MM.1S (cell line): Measurements from ENCODE around the gene TTF2.

ENCODE experiments used
- DNase-seq: peaks from one replicate; pipeline ENCODE4 v3.0.0-alpha.2; 2015
- H2AFZ ChIP-seq: fragments of 300-600 bp; sonication (generic); 2 replicates; pipeline ENCODE4 v1.6.0; 2016; ENCODE audit warnings: antibody characterized with exemption, low read length
- H3F3A ChIP-seq: fragments of 300-600 bp; sonication (generic); 2 replicates; pipeline ENCODE4 v1.6.1; 2016; ENCODE audit warnings: mild to moderate bottlenecking, antibody characterized with exemption, low read length, moderate library complexity, mixed read lengths; ENCODE audit not compliant: insufficient read depth
- H3K27ac ChIP-seq: fragments of 300-600 bp; sonication (generic); 2 replicates; pipeline ENCODE4 v1.5.1; 2016; ENCODE audit warnings: mild to moderate bottlenecking, low read length
- H3K27me3 ChIP-seq: fragments of 300-600 bp; sonication (generic); replicated peaks from 2 replicates; pipeline ENCODE4 v1.6.0; 2016; ENCODE audit warnings: low read length; ENCODE audit not compliant: insufficient read depth
- H3K36me3 ChIP-seq: fragments of 300-600 bp; sonication (generic); replicated peaks from 2 replicates; pipeline ENCODE4 v1.6.1; 2016; ENCODE audit warnings: mild to moderate bottlenecking, low read length, mixed read lengths; ENCODE audit not compliant: insufficient read depth
- H3K4me1 ChIP-seq: fragments of 300-600 bp; sonication (generic); 2 replicates; pipeline ENCODE4 v1.6.1; 2016; ENCODE audit warnings: low read length, mixed read lengths
- H3K4me2 ChIP-seq: fragments of 300-600 bp; sonication (generic); 2 replicates; pipeline ENCODE4 v1.6.0; 2016; ENCODE audit warnings: low read depth, low read length
- H3K4me3 ChIP-seq: fragments of 300-600 bp; sonication (generic); 2 replicates; pipeline ENCODE4 v1.5.1; 2016; ENCODE audit warnings: low read length, mixed read lengths
- H3K79me2 ChIP-seq: fragments of 300-600 bp; sonication (generic); 2 replicates; pipeline ENCODE4 v1.6.1; 2016; ENCODE audit warnings: mixed run types, low read length, mixed read lengths
- H3K9ac ChIP-seq: fragments of 300-600 bp; sonication (generic); 2 replicates; pipeline ENCODE4 v1.6.1; 2016; ENCODE audit warnings: low read length, mixed read lengths
- H3K9me2 ChIP-seq: fragments of 300-600 bp; sonication (generic); replicated peaks from 2 replicates; pipeline ENCODE4 v1.6.1; 2016; ENCODE audit warnings: mild to moderate bottlenecking, low read length, mixed read lengths; ENCODE audit not compliant: insufficient read depth
- H3K9me3 ChIP-seq: fragments of 300-600 bp; sonication (generic); replicated peaks from 2 replicates; pipeline ENCODE4 v1.6.1; 2016; ENCODE audit warnings: mild to moderate bottlenecking, low read length, mixed read lengths; ENCODE audit not compliant: insufficient read depth
- H4K20me1 ChIP-seq: fragments of 300-600 bp; sonication (generic); 2 replicates; pipeline ENCODE4 v1.6.1; 2016; ENCODE audit warnings: mild to moderate bottlenecking, low read length, moderate library complexity, mixed read lengths; ENCODE audit not compliant: insufficient read depth
- CTCF ChIP-seq: fragments of 300-600 bp; sonication (generic); IDR thresholded peaks from 2 replicates; pipeline ENCODE4 v1.5.1; 2016; ENCODE audit warnings: antibody characterized with exemption, low read length, mixed read lengths
- EZH2 ChIP-seq: fragments of 300-600 bp; sonication (generic); optimal IDR thresholded peaks from 2 replicates; pipeline ENCODE3; 2017; ENCODE audit warnings: low read depth, mild to moderate bottlenecking, antibody characterized with exemption, low read length, mixed read lengths
- EZH2phosphoT487 ChIP-seq: fragments of 300-600 bp; sonication (generic); IDR thresholded peaks from 2 replicates; pipeline ENCODE4 v1.6.1; 2018; ENCODE audit warnings: antibody characterized with exemption, low read length

Gene TTF2

DNA sequence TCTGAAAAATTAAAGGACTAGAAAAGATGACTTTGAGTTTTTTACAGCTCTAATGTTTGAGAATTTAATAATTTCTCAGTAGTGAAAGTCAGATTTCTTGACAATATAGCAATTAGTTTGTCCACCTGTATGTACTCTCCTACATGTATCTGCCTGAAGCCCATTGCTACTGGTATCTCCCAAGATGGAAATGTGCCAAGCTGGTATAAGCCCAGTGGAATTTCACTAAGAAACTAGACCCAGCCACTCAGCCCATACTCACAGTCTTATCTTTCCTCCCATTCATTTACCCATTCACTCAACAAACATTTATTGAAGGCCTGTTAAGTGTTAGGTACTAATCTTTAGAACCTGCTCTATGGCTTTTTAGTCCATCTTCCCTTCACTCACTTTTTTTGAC lies 83.0 kb downstream of the TTF2 start:
- Histone ChIP-seq H2AFZ (no peak overlapping the region), H3K4me2 (no peak overlapping the region)
- TF ChIP-seq EZH2 (no peak), CTCF (no peak), EZH2phosphoT487 (no peak)

GRCh38 chr1:117143871-117144270 lies 83.7 kb downstream of the TTF2 start:
- Histone ChIP-seq H4K20me1 (no peaks in the 10 kb centered on the region), H3K9me3 (no peaks in the 10 kb centered on the region), H3K4me2 (no peak overlapping the region), H3F3A (no peaks in the 10 kb centered on the region), H3K4me1 (no peaks in the 10 kb centered on the region), H3K79me2 (no peaks in the 10 kb centered on the region), H2AFZ (no peak overlapping the region), H3K9ac (no peak overlapping the region), H3K27me3 (no peaks in the 10 kb centered on the region), H3K9me2 (no peaks in the 10 kb centered on the region), H3K4me3 (no peak overlapping the region), H3K36me3 (no peaks in the 10 kb centered on the region), H3K27ac (no peak overlapping the region)
- DNase-seq, result no peak
- TF ChIP-seq CTCF (no peak), EZH2 (no peak), EZH2phosphoT487 (no peak)

More for the DNA sequence above, 83.0 kb downstream of the TTF2 start:
- no peak for DNase-seq
- Histone ChIP-seq H3K79me2 (no peaks in the 10 kb centered on the region), H4K20me1 (no peaks in the 10 kb centered on the region), H3K36me3 (no peaks in the 10 kb centered on the region), H3F3A (no peaks in the 10 kb centered on the region), H3K4me1 (no peaks in the 10 kb centered on the region), H3K9me2 (no peaks in the 10 kb centered on the region), H3K27me3 (no peaks in the 10 kb centered on the region), H3K9ac (no peak overlapping the region), H3K9me3 (no peaks in the 10 kb centered on the region), H3K4me3 (no peak overlapping the region), H3K27ac (no peak overlapping the region)

- TF ChIP-seq CTCF (no peak), EZH2 (no peak), EZH2phosphoT487 (no peak)
- H3K27ac ChIP-seq, result no peak overlapping the region
- no peaks in the 10 kb centered on the region for H3K36me3 ChIP-seq
- H3K4me2 ChIP-seq, result no peak overlapping the region
- H3K4me3 ChIP-seq, result no peak overlapping the region
- no peaks in the 10 kb centered on the region for H3K4me1 ChIP-seq
- H4K20me1 ChIP-seq, result no peaks in the 10 kb centered on the region
- no peaks in the 10 kb centered on the region for H3K9me3 ChIP-seq
- no peak for DNase-seq
- H3K79me2 ChIP-seq, result no peaks in the 10 kb centered on the region
- H3K9me2 ChIP-seq, result no peaks in the 10 kb centered on the region
- no peaks in the 10 kb centered on the region for H3F3A ChIP-seq
- no peaks in the 10 kb centered on the region for H3K27me3 ChIP-seq
- H2AFZ ChIP-seq, result no peak overlapping the region
- no peak overlapping the region for H3K9ac ChIP-seq
Measured at GRCh38 chr1:117146072-117146471, 85.9 kb downstream of the TTF2 start.
